GM21786 (cell line): ENCODE measurements around the gene TFDP2.
"Not testable (repeated sequence)": the region's sequence is repeated elsewhere in the genome, so short reads cannot be mapped to it uniquely, and the experiment has no call there.

Experiments used
- ATAC-seq: cut with Tn5 transposase; IDR thresholded peaks from one replicate; pipeline ENCODE4 v1.9.1; 2021; ENCODE audit not compliant: unreplicated experiment

The TFDP2 gene

DNA sequence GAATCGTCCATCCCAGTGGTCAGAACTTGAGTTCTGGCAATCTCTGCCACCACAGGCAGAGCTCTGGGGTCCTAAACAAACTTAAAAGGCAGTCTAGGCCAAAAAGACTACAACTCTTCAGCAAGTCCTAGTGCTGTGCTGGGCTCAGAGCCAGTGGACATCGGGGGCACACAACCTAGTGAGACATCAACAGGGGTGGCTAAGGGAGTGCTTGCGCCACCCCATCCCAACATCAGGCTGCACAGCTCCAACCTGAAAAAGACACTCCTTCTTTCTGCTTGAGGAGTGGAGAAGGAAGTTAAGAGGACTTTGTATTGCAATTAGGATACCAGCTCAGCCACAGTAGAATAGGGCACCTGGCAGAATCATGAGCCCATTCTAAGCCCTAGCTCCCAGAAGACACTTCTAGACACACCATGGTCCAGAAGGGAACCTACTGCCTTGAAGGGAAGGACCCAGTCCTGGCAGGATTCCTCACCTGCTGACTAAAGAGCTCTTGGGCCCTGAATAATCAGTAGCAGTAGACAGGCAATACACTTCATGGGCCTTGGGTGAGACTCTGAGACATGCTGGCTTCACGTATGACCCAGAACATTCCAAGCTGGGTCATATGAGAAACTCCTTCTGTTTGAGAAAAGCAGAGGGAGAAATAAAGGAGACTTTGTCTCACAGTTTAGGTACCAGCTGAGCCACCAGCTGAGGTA lies 72.0 kb downstream of the TFDP2 start:
- ATAC-seq, result no peak

- not testable (repeated sequence) for ATAC-seq
These were observed 73.7 kb downstream of the TFDP2 start for GRCh38 chr3:142075656-142076055.

DNA sequence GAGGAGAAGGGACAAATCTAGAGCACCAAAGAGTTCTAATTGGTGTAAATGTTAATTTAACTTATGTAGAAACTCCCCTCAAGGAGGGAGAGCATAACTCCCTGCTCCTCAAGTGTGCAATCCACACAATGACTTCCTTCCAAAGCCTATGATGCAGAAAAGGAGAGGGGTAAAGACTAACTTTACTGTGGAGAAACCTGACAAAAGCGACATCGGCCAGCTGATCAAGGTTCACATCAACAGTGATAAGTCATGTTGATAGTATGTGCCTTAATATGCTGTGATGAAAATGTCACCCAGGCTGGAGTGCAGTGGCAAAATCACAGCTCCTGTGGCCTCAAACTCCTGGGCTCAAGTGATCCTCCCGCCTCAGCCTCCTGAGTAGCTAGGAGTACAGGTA lies 76.5 kb downstream of the TFDP2 start:
- no peak for ATAC-seq

DNA sequence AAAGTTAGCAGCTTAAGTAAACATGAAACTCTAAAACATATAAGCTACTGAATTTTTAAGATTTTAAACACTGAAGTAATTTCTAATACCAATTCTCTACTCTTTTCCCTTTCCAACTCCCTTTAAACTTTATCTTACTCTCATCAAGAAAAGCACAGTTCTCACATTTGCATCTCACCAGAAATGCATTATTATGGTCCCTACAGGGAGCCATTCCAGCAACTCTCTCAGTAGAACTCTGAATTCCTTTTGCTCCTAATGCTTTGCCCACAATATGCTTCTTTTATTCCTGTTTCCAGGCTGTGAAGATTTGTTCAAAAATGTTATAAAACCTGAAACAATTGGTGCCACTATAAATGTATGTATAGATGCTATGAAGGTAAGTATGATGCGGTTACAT lies 83.4 kb downstream of the TFDP2 start:
- ATAC-seq, result no peak

DNA sequence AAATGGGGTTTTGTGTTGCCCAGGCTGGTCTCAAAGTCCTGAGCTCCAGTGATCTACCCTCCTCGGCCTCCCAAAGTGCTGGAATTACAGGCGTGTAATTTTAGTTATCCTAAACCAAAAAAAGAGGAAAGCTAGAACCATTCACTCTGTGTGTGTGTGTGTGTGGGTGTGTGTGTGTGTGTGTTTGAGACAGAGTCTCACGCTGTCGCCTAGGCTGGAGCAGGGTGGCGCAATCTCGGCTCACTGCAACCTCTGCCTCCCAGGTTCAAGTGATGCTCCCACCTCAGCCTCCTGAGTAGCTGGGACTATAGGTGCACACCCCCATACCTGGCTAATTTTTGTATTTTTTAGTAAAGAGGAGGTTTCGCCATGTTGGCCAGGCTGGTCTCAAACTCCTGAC lies 84.0 kb downstream of the TFDP2 start:
- no peak for ATAC-seq

- no peak for ATAC-seq
These were observed 84.9 kb downstream of the TFDP2 start for GRCh38 chr3:142064454-142064853.

- ATAC-seq, result no peak
These were observed 92.0 kb downstream of the TFDP2 start for GRCh38 chr3:142057331-142057725.

DNA sequence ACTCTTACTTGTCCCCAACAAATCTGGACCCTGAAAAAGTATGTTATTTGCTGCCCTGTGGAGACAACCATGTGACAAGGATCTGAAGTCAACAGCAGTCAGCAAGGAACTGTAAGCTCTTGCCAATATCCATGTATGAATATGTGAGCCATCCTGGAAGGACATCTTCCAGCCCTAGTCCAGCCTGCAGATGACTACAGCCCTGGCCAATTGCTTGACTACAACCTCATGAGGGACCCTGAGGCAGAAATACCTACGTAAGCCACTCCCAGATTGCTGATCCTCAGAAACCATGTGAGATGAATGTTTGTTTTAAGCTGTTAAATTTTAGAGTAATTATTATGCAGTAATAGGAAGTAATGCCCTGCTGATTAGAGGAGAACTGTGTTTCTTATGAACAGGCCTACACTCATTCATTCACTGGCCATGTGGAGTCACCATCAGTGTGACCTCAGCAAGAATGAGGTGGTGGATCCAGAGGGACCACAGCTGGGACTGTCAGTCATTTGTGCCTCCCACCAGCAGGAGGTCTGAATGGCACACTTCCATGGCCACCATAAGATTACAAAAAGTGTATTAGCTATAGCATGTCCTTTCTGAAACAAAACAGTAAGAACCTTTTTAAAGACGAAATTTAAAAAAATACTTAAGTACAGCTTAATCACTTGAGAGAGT lies 92.6 kb downstream of the TFDP2 start:
- no peak for ATAC-seq

- no peak for ATAC-seq
These were observed 95.5 kb downstream of the TFDP2 start for GRCh38 chr3:142053835-142054234.

DNA sequence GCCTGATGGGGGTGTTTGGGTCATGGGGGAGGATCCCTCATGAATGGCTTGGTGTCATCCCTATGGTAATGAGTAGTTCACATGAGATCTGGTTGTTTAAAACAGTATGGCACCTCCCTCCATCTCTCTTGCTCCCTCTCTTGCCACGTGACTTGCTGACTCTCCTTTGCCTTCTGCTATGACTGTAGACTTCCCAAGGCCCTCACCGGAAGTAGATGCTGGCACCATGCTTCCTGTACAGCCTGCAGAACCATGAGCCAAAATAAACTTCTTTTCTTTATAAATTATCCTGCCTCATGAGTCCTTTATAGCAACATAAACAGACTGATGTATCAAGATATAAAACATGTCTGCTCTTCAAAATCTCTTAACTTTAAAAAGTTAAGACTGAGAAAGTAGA lies 96.1 kb downstream of the TFDP2 start:
- ATAC-seq, result no peak

GRCh38 chr3:142051351-142051750 lies 98.0 kb downstream of the TFDP2 start:
- no peak for ATAC-seq

- no peak for ATAC-seq
These were observed 102.3 kb downstream of the TFDP2 start for GRCh38 chr3:142047021-142047369.

- ATAC-seq, result no peak
These were observed 102.9 kb downstream of the TFDP2 start for GRCh38 chr3:142046320-142047020.

DNA sequence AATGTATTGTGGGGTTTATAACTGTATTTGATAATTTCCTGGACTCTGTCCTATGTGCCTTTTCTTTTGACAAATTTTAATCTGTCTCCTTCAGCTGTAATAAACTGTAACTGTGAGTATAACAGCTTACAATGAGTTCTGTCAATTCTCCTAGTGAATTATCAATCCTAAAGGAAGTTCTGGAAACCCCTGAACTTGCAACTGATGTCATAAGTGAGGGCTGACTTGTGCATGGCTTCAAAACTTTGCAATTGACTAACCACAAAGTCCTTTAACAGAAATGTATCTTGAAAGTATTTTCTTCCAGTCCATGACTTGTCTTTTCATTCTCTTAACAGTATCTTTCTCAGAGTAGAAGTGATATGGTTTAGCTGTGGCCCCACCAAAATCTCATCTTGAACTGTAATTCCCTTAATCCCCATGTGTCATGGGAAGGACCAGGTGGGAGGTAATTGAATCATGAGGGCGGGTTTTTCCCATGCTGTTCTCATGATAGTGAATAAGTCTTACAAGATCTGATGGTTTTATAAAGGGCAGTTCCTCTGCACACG lies 108.3 kb downstream of the TFDP2 start:
- no peak for ATAC-seq

DNA sequence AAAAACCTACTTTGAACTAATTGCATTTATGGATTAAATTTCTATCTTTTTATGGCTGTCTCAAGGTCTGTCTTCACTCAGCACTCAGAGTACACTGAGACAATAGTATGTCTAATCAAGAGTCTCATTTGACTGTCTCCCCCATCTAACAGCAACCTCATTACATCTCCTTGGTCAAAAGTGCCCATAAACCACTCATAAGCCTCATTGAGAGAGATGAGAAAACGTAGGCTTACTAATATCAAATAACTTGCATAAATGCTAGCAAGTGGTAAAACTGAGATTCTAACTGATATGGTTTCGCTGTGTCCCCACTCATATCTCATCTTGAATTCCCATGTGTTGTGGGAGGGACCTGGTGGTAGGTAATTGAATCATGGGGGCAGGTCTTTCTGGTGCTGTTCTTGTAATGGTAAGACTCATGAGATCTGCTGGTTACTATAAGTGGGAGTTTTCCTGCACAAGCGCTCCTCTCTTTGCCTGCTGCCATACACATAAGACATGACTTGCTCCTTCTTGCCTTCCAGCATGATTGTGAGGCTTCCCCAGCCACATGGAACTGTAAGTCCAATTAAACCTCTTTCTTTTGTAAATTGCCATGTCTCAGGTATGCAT lies 113.9 kb downstream of the TFDP2 start:
- ATAC-seq, result no peak

DNA sequence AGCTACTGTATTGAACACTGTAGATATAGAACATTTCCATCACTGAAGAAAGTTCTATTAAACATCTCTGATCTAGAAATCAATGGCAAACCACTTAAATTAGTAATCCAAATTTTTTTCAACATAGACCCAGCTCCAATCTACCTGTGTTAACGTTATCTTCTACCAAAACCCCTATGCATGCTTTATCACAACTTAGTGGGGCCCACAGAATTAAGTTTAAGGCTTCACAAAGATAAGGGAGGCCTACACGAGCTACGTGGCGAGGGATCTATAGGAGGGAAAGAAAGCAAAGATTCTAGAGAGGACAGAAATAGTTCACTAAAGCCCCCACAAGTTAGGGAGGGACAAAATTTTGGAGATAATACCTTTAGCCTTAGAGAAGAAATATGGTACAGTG lies 116.1 kb downstream of the TFDP2 start:
- no peak for ATAC-seq

DNA sequence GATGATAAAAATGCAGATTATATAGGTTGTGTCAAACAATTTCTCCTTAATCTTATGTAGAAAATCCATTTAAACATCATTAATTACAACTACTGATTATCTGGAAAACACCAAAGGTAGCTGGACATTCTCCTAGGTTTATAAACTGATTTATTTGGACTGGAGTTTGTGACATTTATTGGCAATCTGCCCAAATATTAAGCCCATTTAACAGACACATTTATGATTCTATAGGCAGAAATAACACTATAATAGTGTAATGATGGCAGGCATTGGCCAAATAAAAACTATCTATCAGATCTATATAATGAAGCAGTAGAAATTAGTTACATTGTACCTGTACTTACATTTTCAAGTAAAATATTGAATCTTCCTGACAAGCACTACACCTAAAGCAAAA lies 117.8 kb downstream of the TFDP2 start:
- ATAC-seq, result no peak

GRCh38 chr3:142029791-142030190 lies 119.6 kb downstream of the TFDP2 start:
- ATAC-seq, result no peak

- peak; percentile 45 for ATAC-seq
These were observed 120.2 kb downstream of the TFDP2 start for GRCh38 chr3:142029052-142029642.

DNA sequence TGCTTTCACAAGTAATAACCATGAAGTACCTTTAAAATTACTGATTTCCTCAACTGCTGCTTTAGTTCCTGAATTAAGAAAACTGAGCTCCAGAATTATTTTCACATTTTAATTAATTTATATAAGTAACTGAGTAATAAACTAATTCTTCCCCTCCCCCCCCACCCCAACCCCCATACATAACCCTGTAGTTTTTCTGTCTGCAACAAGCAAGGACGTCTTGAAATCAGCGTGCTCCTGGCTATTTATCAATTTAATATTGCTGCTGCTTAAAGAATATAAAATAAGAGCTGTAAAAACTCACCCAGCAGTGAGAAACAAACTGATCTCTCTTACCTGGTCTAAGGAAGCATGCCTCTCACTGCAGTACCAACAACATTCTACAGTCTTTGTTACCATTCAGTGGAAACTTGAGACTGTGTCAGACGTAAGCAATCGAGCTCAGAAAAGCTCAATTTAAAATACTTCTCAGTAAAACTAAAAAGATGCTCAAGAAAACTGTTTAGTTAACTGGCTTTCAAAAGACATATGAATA lies 121.0 kb downstream of the TFDP2 start:
- ATAC-seq, result peak; percentile 68

DNA sequence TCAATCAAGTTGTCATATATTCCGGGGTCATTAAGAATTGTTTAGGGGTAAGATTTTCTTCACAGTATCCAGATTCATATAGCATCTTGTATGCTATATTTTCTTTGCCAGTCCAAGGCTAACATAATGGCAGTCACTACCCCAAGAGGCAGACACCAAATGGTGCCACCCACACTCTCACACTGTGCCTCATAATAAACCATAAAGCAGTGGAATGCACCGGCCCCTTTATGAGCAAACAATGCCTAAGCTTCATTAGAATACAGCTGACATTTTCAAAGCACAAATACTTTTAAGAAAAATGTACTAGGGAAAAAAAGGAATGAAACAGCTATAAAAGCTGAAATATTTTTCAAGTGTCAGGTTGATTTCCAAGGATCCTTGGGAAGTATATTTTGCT lies 121.6 kb downstream of the TFDP2 start:
- peak; percentile 50 for ATAC-seq
